Neural cell (in vitro differentiated cells): ENCODE results near the gene TGM4. TPM values are rescaled to one million over a fixed set of nuclear protein-coding genes. Genes with fewer than 3 reads are reported as not detected.

ENCODE experiments used
- H2AFZ ChIP-seq: fragments of 200-600, 300-800 bp; sonication (generic), shearing (Covaris generic); 2 replicates; pipeline ENCODE4 v1.6.0; 2014; ENCODE audit warnings: low read depth, mild to moderate bottlenecking, antibody characterized with exemption, low read length, moderate library complexity
- H3F3A ChIP-seq: fragments of 200-600 bp; shearing (Covaris generic); 2 replicates; pipeline ENCODE4 v1.6.1; 2016; ENCODE audit warnings: mild to moderate bottlenecking, moderate library complexity, mixed read lengths, antibody characterized with exemption, low read length; ENCODE audit not compliant: insufficient read depth, poor library complexity, severe bottlenecking
- H3K27ac ChIP-seq: fragments of 200-600, 300-800 bp; sonication (generic), shearing (Covaris generic); 2 replicates; pipeline ENCODE4 v1.5.1; 2014; ENCODE audit warnings: mild to moderate bottlenecking, low read length, moderate library complexity
- H3K27me3 ChIP-seq: fragments of 300-800, 200-600 bp; sonication (generic), shearing (Covaris generic); 2 replicates; pipeline ENCODE4 v1.6.0; 2014; ENCODE audit warnings: mild to moderate bottlenecking, low read depth, low read length, moderate library complexity; ENCODE audit not compliant: insufficient read depth
- H3K36me3 ChIP-seq: fragments of 300-800, 200-600 bp; sonication (generic), shearing (Covaris generic); 2 replicates; pipeline ENCODE4 v1.5.1; 2014; ENCODE audit warnings: mild to moderate bottlenecking, antibody characterized with exemption, low read length, moderate library complexity; ENCODE audit not compliant: insufficient read depth
- H3K4me2 ChIP-seq: fragments of 300-800, 200-600 bp; sonication (generic), shearing (Covaris generic); 2 replicates; pipeline ENCODE4 v1.6.0; 2014; ENCODE audit warnings: mild to moderate bottlenecking, low read length
- H3K4me3 ChIP-seq: fragments of 300-800, 200-600 bp; sonication (generic), shearing (Covaris generic); 2 replicates; pipeline ENCODE4 v1.5.1; 2014; ENCODE audit warnings: mild to moderate bottlenecking, low read length, moderate library complexity
- H3K79me2 ChIP-seq: fragments of 200-600 bp; shearing (Covaris generic); replicated peaks from 2 replicates; pipeline ENCODE4 v1.6.0; 2014; ENCODE audit warnings: mild to moderate bottlenecking, low read length, moderate library complexity; ENCODE audit not compliant: insufficient read depth
- H3K9ac ChIP-seq: fragments of 300-800, 200-600 bp; sonication (generic), shearing (Covaris generic); 2 replicates; pipeline ENCODE4 v1.6.1; 2016; ENCODE audit warnings: mild to moderate bottlenecking, low read length, mixed read lengths
- H3K9me2 ChIP-seq: fragments of 200-600 bp; shearing (Covaris generic); 2 replicates; pipeline ENCODE4 v1.6.1; 2016; ENCODE audit warnings: mild to moderate bottlenecking, low read length, mixed read lengths; ENCODE audit not compliant: insufficient read depth
- H3K9me3 ChIP-seq: fragments of 200-600, 300-800 bp; sonication (generic), shearing (Covaris generic); 2 replicates; pipeline ENCODE4 v1.6.1; 2016; ENCODE audit warnings: mild to moderate bottlenecking, mixed run types, low read length, moderate library complexity, mixed read lengths
- H4K20me1 ChIP-seq: fragments of 200-600 bp; shearing (Covaris generic); 2 replicates; pipeline ENCODE4 v1.6.1; 2016; ENCODE audit warnings: mild to moderate bottlenecking, mixed run types; ENCODE audit not compliant: insufficient read depth
- EP300 ChIP-seq: fragments of 450-650 bp; conservative IDR thresholded peaks from 2 replicates; pipeline ENCODE4 v1.6.1; 2014; ENCODE audit warnings: antibody characterized with exemption, mild to moderate bottlenecking, moderate library complexity; ENCODE audit not compliant: poor library complexity, severe bottlenecking
- EZH2 ChIP-seq: fragments of 200-600, 300-800 bp; shearing (Covaris generic), sonication (generic); IDR thresholded peaks from 2 replicates; pipeline ENCODE4 v1.6.1; 2014; ENCODE audit warnings: antibody characterized with exemption, low read length, borderline replicate concordance, mild to moderate bottlenecking; ENCODE audit not compliant: insufficient read depth, poor library complexity, severe bottlenecking
- MXI1 ChIP-seq: fragments of 450-650 bp; conservative IDR thresholded peaks from 2 replicates; pipeline ENCODE4 v1.6.1; 2014; ENCODE audit warnings: antibody characterized with exemption, mild to moderate bottlenecking; ENCODE audit not compliant: poor library complexity, severe bottlenecking
- POLR2AphosphoS5 ChIP-seq: IDR thresholded peaks from 2 replicates; pipeline ENCODE4 v1.6.1; 2012
- RAD21 ChIP-seq: fragments of 450-650 bp; conservative IDR thresholded peaks from 2 replicates; pipeline ENCODE4 v1.6.1; 2014; ENCODE audit warnings: antibody characterized with exemption, mild to moderate bottlenecking, moderate library complexity
- SMC3 ChIP-seq: fragments of 450-650 bp; conservative IDR thresholded peaks from 2 replicates; pipeline ENCODE4 v1.6.1; 2014; ENCODE audit warnings: antibody characterized with exemption, mild to moderate bottlenecking, moderate library complexity; ENCODE audit not compliant: poor library complexity
- TAF1 ChIP-seq: IDR thresholded peaks from 2 replicates; pipeline ENCODE4 v1.6.1; 2012; ENCODE audit warnings: low read depth
- polyA plus RNA-seq: library from polyadenylated mRNA; depleted of rRNA; stranded (reverse); fragments of >200 nt; gene quantifications from 2 replicates; pipeline ENCODE4 v1.2.3, GENCODE V29; 2014
- TF ChIP-seq, protein P1 (sequence below): IDR thresholded peaks from 2 replicates; pipeline ENCODE4 v1.6.1; 2012; ENCODE audit warnings: borderline replicate concordance
- TF ChIP-seq, protein P2 (sequence below): fragments of 450-650 bp; IDR thresholded peaks from 2 replicates; pipeline ENCODE4 v1.5.1; 2014; ENCODE audit warnings: antibody characterized with exemption, mild to moderate bottlenecking, moderate library complexity; ENCODE audit not compliant: poor library complexity, severe bottlenecking

Gene TGM4
- polyA plus RNA-seq, 1 donor from 2014 or later = not detected

DNA sequence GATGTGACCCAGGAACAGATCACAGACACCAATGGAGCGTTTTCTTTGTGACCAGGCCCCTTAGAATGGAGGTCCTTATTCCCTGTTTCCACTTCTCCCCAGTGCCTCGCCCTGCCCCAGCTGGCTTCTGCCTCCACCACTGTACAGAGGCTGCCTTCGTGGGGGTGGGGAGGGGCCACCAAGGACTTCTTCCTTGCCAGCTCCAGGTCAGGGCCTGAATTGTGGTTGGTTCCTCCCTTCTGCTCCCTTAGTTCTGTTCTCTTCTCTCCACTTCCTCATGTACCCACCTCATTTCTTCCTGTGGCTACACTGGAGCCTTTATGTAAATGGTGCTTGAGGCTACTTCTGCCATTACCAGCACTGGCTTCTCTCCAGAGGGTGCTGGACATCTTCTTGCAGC, 16.4 kb downstream of the TGM4 start:
- Histone ChIP-seq H3K27ac (no peak overlapping the region), H3K9ac (no peak overlapping the region), H3K79me2 (no peaks in the 10 kb centered on the region), H3K9me3 (no peaks in the 10 kb centered on the region), H3K4me2 (no peak overlapping the region), H3K36me3 (no peaks in the 10 kb centered on the region), H3K27me3 (no peaks in the 10 kb centered on the region), H4K20me1 (no peaks in the 10 kb centered on the region), H3K4me3 (no peak overlapping the region), H3K9me2 (no peaks in the 10 kb centered on the region), H2AFZ (no peak overlapping the region), H3F3A (no peaks in the 10 kb centered on the region)
- TF ChIP-seq SMC3 = no peak
- no peak for TF ChIP-seq EZH2
- TF ChIP-seq MXI1 = no peak
- TF ChIP-seq EP300 = no peak
- TF ChIP-seq, protein P1, sequence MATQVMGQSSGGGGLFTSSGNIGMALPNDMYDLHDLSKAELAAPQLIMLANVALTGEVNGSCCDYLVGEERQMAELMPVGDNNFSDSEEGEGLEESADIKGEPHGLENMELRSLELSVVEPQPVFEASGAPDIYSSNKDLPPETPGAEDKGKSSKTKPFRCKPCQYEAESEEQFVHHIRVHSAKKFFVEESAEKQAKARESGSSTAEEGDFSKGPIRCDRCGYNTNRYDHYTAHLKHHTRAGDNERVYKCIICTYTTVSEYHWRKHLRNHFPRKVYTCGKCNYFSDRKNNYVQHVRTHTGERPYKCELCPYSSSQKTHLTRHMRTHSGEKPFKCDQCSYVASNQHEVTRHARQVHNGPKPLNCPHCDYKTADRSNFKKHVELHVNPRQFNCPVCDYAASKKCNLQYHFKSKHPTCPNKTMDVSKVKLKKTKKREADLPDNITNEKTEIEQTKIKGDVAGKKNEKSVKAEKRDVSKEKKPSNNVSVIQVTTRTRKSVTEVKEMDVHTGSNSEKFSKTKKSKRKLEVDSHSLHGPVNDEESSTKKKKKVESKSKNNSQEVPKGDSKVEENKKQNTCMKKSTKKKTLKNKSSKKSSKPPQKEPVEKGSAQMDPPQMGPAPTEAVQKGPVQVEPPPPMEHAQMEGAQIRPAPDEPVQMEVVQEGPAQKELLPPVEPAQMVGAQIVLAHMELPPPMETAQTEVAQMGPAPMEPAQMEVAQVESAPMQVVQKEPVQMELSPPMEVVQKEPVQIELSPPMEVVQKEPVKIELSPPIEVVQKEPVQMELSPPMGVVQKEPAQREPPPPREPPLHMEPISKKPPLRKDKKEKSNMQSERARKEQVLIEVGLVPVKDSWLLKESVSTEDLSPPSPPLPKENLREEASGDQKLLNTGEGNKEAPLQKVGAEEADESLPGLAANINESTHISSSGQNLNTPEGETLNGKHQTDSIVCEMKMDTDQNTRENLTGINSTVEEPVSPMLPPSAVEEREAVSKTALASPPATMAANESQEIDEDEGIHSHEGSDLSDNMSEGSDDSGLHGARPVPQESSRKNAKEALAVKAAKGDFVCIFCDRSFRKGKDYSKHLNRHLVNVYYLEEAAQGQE = no peak
- TF ChIP-seq, protein P2, sequence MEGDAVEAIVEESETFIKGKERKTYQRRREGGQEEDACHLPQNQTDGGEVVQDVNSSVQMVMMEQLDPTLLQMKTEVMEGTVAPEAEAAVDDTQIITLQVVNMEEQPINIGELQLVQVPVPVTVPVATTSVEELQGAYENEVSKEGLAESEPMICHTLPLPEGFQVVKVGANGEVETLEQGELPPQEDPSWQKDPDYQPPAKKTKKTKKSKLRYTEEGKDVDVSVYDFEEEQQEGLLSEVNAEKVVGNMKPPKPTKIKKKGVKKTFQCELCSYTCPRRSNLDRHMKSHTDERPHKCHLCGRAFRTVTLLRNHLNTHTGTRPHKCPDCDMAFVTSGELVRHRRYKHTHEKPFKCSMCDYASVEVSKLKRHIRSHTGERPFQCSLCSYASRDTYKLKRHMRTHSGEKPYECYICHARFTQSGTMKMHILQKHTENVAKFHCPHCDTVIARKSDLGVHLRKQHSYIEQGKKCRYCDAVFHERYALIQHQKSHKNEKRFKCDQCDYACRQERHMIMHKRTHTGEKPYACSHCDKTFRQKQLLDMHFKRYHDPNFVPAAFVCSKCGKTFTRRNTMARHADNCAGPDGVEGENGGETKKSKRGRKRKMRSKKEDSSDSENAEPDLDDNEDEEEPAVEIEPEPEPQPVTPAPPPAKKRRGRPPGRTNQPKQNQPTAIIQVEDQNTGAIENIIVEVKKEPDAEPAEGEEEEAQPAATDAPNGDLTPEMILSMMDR = no peak
- no peak for TF ChIP-seq POLR2AphosphoS5
- no peak for TF ChIP-seq TAF1
- TF ChIP-seq RAD21 = no peak

DNA sequence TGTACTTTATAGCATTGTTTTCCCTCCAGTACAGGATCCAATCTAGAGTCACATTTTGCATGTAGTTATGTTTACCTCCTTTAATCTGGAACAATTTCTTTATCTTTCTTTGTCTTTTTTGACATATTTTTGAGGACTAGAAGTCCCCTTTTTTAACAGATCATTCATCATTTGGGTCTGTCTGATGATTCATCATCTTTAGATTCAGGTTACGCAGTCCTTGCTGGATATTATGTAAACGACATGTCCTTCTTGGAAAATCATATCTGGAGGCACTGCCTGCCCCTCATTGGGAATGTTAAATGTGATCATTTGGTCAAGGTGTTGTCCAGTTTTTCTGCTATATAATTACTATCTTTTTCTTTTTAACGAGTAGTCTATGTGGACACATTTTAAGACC, 18.3 kb downstream of the TGM4 start:
- H3K79me2 ChIP-seq = no peaks in the 10 kb centered on the region
- no peaks in the 10 kb centered on the region for H3K36me3 ChIP-seq
- H2AFZ ChIP-seq = no peak overlapping the region
- H3K9me2 ChIP-seq = no peaks in the 10 kb centered on the region
- no peaks in the 10 kb centered on the region for H3K27me3 ChIP-seq
- no peak overlapping the region for H3K27ac ChIP-seq
- no peak overlapping the region for H3K9ac ChIP-seq
- H3K4me2 ChIP-seq = no peak overlapping the region
- H3K4me3 ChIP-seq = no peak overlapping the region
- H3K9me3 ChIP-seq = no peaks in the 10 kb centered on the region
- no peaks in the 10 kb centered on the region for H4K20me1 ChIP-seq
- H3F3A ChIP-seq = no peaks in the 10 kb centered on the region
- TF ChIP-seq, protein P1 = no peak
- no peak for TF ChIP-seq POLR2AphosphoS5
